ENCODE data around the gene INO80.

INO80 gene

GRCh38 chr15:40952301-40952900 is 163.7 kb downstream of the INO80 start:
- DNase-seq (ENCODE audit: low read depth in 2 of 2, low spot score in 1 of 2), result no peak

- no peak for DNase-seq (ENCODE audit: low read depth in 2 of 2, low spot score in 1 of 2)
Measured at GRCh38 chr15:40951764-40952163, 164.3 kb downstream of the INO80 start.

- no peak for DNase-seq (ENCODE audit: low read depth in 2 of 2, low spot score in 1 of 2)
Measured at GRCh38 chr15:40949756-40950207, 166.3 kb downstream of the INO80 start.

GRCh38 chr15:40948706-40949473 is 167.2 kb downstream of the INO80 start:
- DNase-seq (ENCODE audit: low read depth in 2 of 2, low spot score in 1 of 2), result no peak

GRCh38 chr15:40944510-40945296 is 171.4 kb downstream of the INO80 start:
- no peak for DNase-seq (ENCODE audit: low read depth in 2 of 2, low spot score in 1 of 2)

GRCh38 chr15:40943764-40944365 is 172.2 kb downstream of the INO80 start:
- no peak for DNase-seq (ENCODE audit: low read depth in 2 of 2, low spot score in 1 of 2)

- DNase-seq (ENCODE audit: low read depth in 2 of 2, low spot score in 1 of 2), result no peak
Measured at GRCh38 chr15:40942878-40943277, 173.2 kb downstream of the INO80 start.

- no peak for DNase-seq (ENCODE audit: low read depth in 2 of 2, low spot score in 1 of 2)
Measured at GRCh38 chr15:40942337-40942854, 173.7 kb downstream of the INO80 start.

GRCh38 chr15:40941528-40942336 is 174.3 kb downstream of the INO80 start:
- DNase-seq (ENCODE audit: low read depth in 2 of 2, low spot score in 1 of 2), result peak; percentile 20 to 36

- DNase-seq (ENCODE audit: low read depth in 2 of 2, low spot score in 1 of 2), result no peak
Measured at GRCh38 chr15:40941068-40941527, 175.0 kb downstream of the INO80 start.

GRCh38 chr15:40940296-40940801 is 175.7 kb downstream of the INO80 start:
- no peak for DNase-seq (ENCODE audit: low read depth in 2 of 2, low spot score in 1 of 2)

- no peak for DNase-seq (ENCODE audit: low read depth in 2 of 2, low spot score in 1 of 2)
Measured at GRCh38 chr15:40938536-40938870, 177.6 kb downstream of the INO80 start.

GRCh38 chr15:40937762-40938535 is 178.1 kb downstream of the INO80 start:
- no peak for DNase-seq (ENCODE audit: low read depth in 2 of 2, low spot score in 1 of 2)

GRCh38 chr15:40936709-40937666 is 179.1 kb downstream of the INO80 start:
- no peak for DNase-seq (ENCODE audit: low read depth in 2 of 2, low spot score in 1 of 2)

GRCh38 chr15:40936234-40936708 is 179.8 kb downstream of the INO80 start:
- DNase-seq (ENCODE audit: low read depth in 2 of 2, low spot score in 1 of 2), result no peak

GRCh38 chr15:40934457-40934856 is 181.6 kb downstream of the INO80 start:
- no peak for DNase-seq (ENCODE audit: low read depth in 2 of 2, low spot score in 1 of 2)

- no peak for DNase-seq (ENCODE audit: low read depth in 2 of 2, low spot score in 1 of 2)
Measured at GRCh38 chr15:40933517-40933902, 182.6 kb downstream of the INO80 start.
